Activated naive CD8-positive, alpha-beta T cell treated with anti-CD3 and anti-CD28 coated beads, Interleukin-2, amount 50 U/mL, for 24 hours (primary cell): Measurements from ENCODE around the gene KRTAP1-1.
"Not testable (repeated sequence)": the region's sequence is repeated elsewhere in the genome, so short reads cannot be mapped to it uniquely, and the experiment has no call there.

Source experiments
- ATAC-seq: fragments of 150-1000 bp; cut with Tn5 transposase; one replicate; pipeline ENCODE4 v1.10.0; 2021
- DNase-seq: peaks from one replicate; pipeline ENCODE4 v3.0.0; 2021
- H3K27ac Mint-ChIP-seq: one replicate; pipeline ENCODE4 v1.8.0; 2021; ENCODE audit warnings: mild to moderate bottlenecking, mixed read lengths
- H3K27me3 Mint-ChIP-seq: one replicate; pipeline ENCODE4 v1.8.0; 2021; ENCODE audit warnings: mixed read lengths
- H3K36me3 Mint-ChIP-seq: one replicate; pipeline ENCODE4 v1.8.0; 2021; ENCODE audit warnings: low read depth, mixed read lengths
- H3K4me1 Mint-ChIP-seq: one replicate; pipeline ENCODE4 v1.8.0; 2021; ENCODE audit warnings: mixed read lengths
- H3K4me3 Mint-ChIP-seq: one replicate; pipeline ENCODE4 v1.8.0; 2021; ENCODE audit warnings: mild to moderate bottlenecking, moderate library complexity, mixed read lengths
- H3K9me3 Mint-ChIP-seq: one replicate; pipeline ENCODE4 v1.8.0; 2021; ENCODE audit warnings: mixed read lengths

Gene KRTAP1-1

GRCh38 chr17:41040783-41041571, at the start of gene KRTAP1-1:
KRTAP1-1 (minus strand) TSS chr17:41041450; CDS start chr17:41041397, 53 bp downstream.
- H3K4me1 Mint-ChIP-seq, H3K4me3 Mint-ChIP-seq, H3K27me3 Mint-ChIP-seq, DNase-seq, H3K27ac Mint-ChIP-seq, ATAC-seq, H3K36me3 Mint-ChIP-seq: not testable (repeated sequence)
- H3K9me3 Mint-ChIP-seq = peaks cover 11% of the 10 kb centered on the region

DNA sequence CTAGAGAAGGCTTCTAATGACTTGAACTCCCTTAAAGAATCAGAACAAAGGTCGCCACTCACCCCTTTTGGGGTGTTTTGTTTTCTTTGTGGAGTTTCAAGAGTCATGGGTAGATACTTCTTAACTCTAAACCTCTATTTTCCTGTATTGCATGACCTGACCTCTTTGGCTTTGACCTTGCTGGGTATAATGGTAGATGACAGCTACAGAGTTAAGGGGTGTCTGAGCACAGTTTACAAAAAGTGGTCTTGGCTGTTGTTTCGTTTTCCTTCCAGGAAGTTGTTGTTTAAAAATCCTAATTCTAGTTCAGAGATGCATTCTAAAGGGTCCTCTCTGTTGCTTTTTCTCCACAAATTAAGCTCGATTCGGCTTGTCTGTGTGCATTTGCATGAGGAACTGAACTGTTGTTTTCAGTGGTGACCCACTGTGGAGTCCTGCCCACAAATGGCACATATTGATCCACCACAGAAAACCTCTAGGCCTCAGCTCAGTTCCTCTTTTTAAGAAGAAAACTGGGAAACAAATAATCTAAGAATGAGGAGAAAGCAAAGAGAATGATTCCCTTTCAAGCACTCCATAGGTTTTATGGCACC, 47.6 kb upstream of the KRTAP1-1 start:
- H3K36me3 Mint-ChIP-seq, H3K9me3 Mint-ChIP-seq, H3K27ac Mint-ChIP-seq, H3K27me3 Mint-ChIP-seq, DNase-seq, H3K4me3 Mint-ChIP-seq, ATAC-seq, H3K4me1 Mint-ChIP-seq: not testable (repeated sequence)

- not testable (repeated sequence) for ATAC-seq, DNase-seq, H3K4me3 Mint-ChIP-seq, H3K27me3 Mint-ChIP-seq, H3K4me1 Mint-ChIP-seq, H3K27ac Mint-ChIP-seq, H3K36me3 Mint-ChIP-seq, H3K9me3 Mint-ChIP-seq
Observed at GRCh38 chr17:41084100-41084856, 43.0 kb upstream of the KRTAP1-1 start, which contains the start of gene KRTAP4-7. KRTAP4-7 (plus strand) TSS chr17:41084150; CDS start chr17:41084207, 57 bp downstream.

DNA sequence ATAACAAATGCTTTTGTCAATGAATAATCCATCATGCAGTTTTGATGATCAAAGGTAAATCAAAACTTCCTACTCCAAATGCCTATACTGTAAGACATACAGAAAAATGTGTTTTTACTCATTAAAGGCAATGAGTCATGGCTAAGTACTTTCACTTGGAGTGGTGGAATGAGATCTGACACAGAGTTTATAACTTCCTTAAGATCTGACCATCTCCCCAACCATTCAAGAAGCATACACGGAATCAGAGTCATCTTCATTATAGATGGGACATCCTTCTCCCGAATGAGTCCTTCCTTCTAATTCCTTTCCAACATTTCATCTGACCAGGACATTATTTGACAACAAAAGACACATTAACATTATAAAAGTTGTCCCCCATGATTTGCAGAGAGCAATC, 42.2 kb upstream of the KRTAP1-1 start:
- H3K27me3 Mint-ChIP-seq, H3K9me3 Mint-ChIP-seq, H3K27ac Mint-ChIP-seq, ATAC-seq, H3K4me1 Mint-ChIP-seq, H3K36me3 Mint-ChIP-seq, DNase-seq, H3K4me3 Mint-ChIP-seq: not testable (repeated sequence)

DNA sequence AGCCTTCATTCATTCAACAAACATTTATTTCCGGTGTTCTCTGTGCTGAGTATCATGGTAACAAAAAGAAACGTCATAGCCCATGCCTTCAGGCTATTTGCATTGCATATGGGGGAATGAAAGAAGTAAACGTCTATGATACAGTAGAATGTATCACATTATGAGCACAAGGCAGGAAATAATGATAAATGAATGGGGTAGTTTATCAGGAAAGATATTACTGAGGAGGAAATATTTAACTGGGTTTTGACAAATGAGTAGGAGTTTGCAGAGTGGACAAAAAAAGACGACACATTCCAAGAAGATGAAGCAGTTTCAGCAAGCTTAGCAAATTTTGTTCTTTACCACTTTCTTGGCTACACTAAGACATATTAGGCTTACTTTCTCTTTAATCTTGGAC, 41.4 kb upstream of the KRTAP1-1 start:
- Mint-ChIP-seq H3K27me3 (peaks cover 2% of the 10 kb centered on the region), H3K36me3 (no peaks in the 10 kb centered on the region), H3K4me3 (no peak overlapping the region), H3K4me1 (no peaks in the 10 kb centered on the region), H3K9me3 (no peaks in the 10 kb centered on the region), H3K27ac (no peak overlapping the region)
- ATAC-seq (no peak), DNase-seq (no peak)

- H3K27me3 Mint-ChIP-seq = peaks cover 23% of the 10 kb centered on the region
- H3K4me1 Mint-ChIP-seq = no peaks in the 10 kb centered on the region
- DNase-seq (no peak), ATAC-seq (no peak)
- H3K36me3 Mint-ChIP-seq = no peaks in the 10 kb centered on the region
- no peak overlapping the region for H3K27ac Mint-ChIP-seq
- H3K9me3 Mint-ChIP-seq = no peaks in the 10 kb centered on the region
- no peak overlapping the region for H3K4me3 Mint-ChIP-seq
Observed at GRCh38 chr17:41076788-41077187, 35.5 kb upstream of the KRTAP1-1 start.

DNA sequence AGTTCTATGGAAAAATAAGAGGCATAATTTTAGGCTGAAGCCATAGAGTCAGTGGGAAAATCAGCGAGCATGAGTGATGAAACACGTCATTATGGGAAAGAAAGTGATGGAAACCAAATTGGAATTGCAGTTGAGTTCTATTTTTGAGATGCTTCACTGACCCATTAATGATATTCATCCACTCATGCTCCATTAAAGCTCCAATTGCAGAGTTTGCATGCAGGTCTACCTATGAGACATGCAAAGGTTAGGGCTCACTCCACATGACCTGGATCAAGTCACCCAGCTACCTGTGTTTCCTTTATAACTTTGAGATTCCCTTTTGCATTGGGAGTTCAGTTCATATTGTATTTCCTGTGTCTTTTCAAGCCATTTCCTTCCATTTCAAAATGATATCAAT, 32.4 kb upstream of the KRTAP1-1 start:
- Mint-ChIP-seq H3K36me3 (no peaks in the 10 kb centered on the region), H3K4me1 (no peaks in the 10 kb centered on the region), H3K4me3 (no peak overlapping the region), H3K27ac (no peak overlapping the region), H3K27me3 (peaks cover 23% of the 10 kb centered on the region), H3K9me3 (no peaks in the 10 kb centered on the region)
- ATAC-seq (no peak), DNase-seq (no peak)

DNA sequence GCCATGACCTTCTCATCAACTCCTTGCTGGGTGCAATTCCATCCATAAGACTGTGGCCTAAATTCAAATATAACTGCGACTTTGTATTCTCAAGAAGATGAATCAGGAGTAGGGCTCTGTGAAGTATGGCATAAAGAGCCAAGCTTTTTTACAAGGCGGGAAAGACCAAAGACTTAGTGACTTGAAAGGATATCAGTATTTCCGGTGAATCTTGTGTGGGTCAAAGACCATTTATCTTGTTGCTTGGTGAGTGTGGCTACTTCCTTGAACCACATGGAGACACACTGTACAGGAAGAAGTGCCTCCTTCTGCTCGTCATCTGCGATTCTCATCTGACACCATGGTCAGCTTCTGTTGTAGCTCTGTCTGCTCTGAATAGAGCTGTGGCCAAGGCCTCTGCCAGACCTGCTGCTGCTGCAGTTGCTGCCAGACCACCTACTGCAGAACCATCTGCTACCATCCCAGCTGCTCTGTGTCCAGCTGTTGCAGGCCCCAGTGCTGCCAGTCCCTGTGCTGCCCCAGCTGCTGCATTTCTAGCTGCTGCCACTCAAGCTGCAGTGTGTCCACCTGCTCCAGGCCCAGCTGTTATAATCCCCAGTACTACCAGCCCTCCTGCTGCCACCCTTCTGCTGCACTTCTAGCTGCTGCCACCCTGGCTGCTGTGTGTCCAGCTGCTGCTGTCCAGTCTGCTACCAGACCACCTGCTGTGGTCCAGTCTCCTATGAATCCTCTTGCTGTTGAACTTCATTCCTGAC, 30.5 kb upstream of the KRTAP1-1 start:
- H3K36me3 Mint-ChIP-seq = no peaks in the 10 kb centered on the region
- H3K4me1 Mint-ChIP-seq = no peaks in the 10 kb centered on the region
- ATAC-seq (no peak), DNase-seq (no peak)
- H3K27me3 Mint-ChIP-seq = peaks cover 17% of the 10 kb centered on the region
- no peak overlapping the region for H3K4me3 Mint-ChIP-seq
- no peaks in the 10 kb centered on the region for H3K9me3 Mint-ChIP-seq
- H3K27ac Mint-ChIP-seq = no peak overlapping the region

GRCh38 chr17:41069031-41069430, 27.8 kb upstream of the KRTAP1-1 start:
- Mint-ChIP-seq H3K4me3 (no peak overlapping the region), H3K9me3 (no peaks in the 10 kb centered on the region), H3K27ac (no peak overlapping the region), H3K36me3 (no peaks in the 10 kb centered on the region), H3K27me3 (no peaks in the 10 kb centered on the region), H3K4me1 (no peaks in the 10 kb centered on the region)
- ATAC-seq (no peak), DNase-seq (no peak)

GRCh38 chr17:41067281-41067680, 26.0 kb upstream of the KRTAP1-1 start:
- Mint-ChIP-seq H3K9me3 (no peaks in the 10 kb centered on the region), H3K27ac (no peak overlapping the region), H3K27me3 (no peaks in the 10 kb centered on the region), H3K4me3 (no peak overlapping the region), H3K36me3 (no peaks in the 10 kb centered on the region), H3K4me1 (no peaks in the 10 kb centered on the region)
- DNase-seq (no peak), ATAC-seq (no peak)

DNA sequence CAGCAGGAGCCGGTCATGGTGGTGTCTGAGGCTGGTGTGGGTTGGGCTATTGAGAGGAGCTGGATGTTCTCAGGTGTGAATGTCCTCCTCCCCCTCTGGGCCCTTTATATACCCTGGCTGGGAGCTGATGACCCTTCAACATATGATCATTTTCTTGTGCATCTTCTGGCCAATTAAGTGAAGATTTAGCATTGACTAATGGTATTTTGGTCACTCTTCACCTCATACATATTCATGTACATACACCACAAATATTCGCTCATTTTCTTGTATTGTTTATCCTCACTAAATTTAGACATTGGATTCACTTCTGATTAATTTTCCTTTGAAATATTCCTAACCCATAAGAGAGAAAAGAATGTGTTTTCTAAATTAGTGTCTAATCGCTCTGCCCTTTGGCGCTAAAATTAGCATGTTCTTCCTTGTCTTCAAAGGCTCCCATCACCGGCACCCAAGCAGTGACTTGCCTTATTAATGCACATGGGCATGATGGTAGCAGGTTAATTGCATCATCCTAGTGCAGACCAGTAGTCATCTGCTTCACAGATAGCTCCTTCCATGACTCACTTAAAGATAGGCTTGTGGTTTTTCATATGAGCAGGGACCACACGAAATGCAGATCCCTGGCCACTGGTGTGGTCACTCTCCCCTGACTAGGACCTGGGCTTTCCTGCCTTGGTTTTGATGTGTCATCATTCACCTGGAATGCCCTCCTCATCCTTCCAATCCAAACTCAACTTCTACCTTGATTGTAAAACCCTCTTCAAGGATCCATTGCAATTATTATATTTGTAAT, 24.8 kb upstream of the KRTAP1-1 start, which contains the start of gene KRTAP2-4:
KRTAP2-4 (minus strand) TSS at position 51 of the 796 bp plus-strand sequence; CDS start at position 17, 34 bp downstream.
- Mint-ChIP-seq H3K36me3 (no peaks in the 10 kb centered on the region), H3K9me3 (no peaks in the 10 kb centered on the region), H3K4me1 (no peaks in the 10 kb centered on the region), H3K27me3 (peaks cover 2% of the 10 kb centered on the region), H3K4me3 (no peak within 1 kb of the TSS), H3K27ac (no peak within 1 kb of the TSS)
- ATAC-seq (peak; percentile 40), DNase-seq (no peak)

GRCh38 chr17:41065016-41065689, 23.9 kb upstream of the KRTAP1-1 start:
- ATAC-seq, DNase-seq, H3K4me1 Mint-ChIP-seq, H3K36me3 Mint-ChIP-seq, H3K4me3 Mint-ChIP-seq, H3K27ac Mint-ChIP-seq, H3K9me3 Mint-ChIP-seq, H3K27me3 Mint-ChIP-seq: not testable (repeated sequence)

- Mint-ChIP-seq H3K4me3 (no peak overlapping the region), H3K36me3 (no peaks in the 10 kb centered on the region), H3K4me1 (no peaks in the 10 kb centered on the region), H3K27me3 (peaks cover 14% of the 10 kb centered on the region), H3K9me3 (no peaks in the 10 kb centered on the region), H3K27ac (no peak overlapping the region)
- DNase-seq (no peak), ATAC-seq (no peak)
Observed at GRCh38 chr17:41064301-41064700, 23.1 kb upstream of the KRTAP1-1 start.
